ENCODE data around the gene EXOC3.

DNA sequence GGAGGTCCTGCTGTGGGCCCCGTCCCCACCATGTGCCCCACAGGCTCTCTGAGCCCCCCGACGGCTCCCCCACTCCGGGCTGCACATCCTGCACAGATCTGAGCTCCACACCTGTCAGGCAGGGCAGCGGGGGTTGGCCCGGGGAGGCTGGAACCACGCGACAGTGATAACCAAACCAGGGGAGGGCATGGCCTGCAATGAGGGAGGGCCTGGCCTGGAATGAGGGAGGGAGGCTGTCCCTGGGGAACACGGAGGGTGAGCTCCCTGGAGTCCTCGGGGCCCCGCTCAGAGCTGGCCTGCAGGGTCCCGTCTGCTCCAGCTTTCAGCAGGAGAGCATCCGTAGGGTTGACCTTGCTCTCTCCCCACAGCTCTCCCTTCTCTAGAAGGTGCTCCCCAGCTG is 50.8 kb downstream of the EXOC3 start:
- TF ChIP-seq, protein P1, sequence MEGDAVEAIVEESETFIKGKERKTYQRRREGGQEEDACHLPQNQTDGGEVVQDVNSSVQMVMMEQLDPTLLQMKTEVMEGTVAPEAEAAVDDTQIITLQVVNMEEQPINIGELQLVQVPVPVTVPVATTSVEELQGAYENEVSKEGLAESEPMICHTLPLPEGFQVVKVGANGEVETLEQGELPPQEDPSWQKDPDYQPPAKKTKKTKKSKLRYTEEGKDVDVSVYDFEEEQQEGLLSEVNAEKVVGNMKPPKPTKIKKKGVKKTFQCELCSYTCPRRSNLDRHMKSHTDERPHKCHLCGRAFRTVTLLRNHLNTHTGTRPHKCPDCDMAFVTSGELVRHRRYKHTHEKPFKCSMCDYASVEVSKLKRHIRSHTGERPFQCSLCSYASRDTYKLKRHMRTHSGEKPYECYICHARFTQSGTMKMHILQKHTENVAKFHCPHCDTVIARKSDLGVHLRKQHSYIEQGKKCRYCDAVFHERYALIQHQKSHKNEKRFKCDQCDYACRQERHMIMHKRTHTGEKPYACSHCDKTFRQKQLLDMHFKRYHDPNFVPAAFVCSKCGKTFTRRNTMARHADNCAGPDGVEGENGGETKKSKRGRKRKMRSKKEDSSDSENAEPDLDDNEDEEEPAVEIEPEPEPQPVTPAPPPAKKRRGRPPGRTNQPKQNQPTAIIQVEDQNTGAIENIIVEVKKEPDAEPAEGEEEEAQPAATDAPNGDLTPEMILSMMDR (IDR thresholded peaks at IDR 0.05): no peak
- no peak for TF ChIP-seq POLR2A (IDR thresholded peaks at IDR 0.05)
